Breast epithelium (tissue), 4 donors: Measurements from ENCODE around the gene CELF5. TPM values are rescaled to one million over a fixed set of nuclear protein-coding genes. Genes with fewer than 3 reads are reported as not detected.

Experiments
- DNase-seq, 2 donors: peaks; one replicate each; pipeline ENCODE4 v3.0.0-alpha.2; 2019; ENCODE audit warnings: low spot score in 2 of 2
- H3K27ac ChIP-seq, 2 donors: fragments of 200-600 bp; sonication (generic) in 1 of 2; one replicate each; pipeline ENCODE4 v1.5.1; 2016 to 2019; ENCODE audit warnings: mild to moderate bottlenecking in 1 of 2
- H3K27me3 ChIP-seq, 2 donors: fragments of 200-600 bp; sonication (generic) in 1 of 2; one replicate each; pipeline versions ENCODE4 v1.5.1 to v1.6.0; 2017 to 2019; ENCODE audit warnings: control low read depth in 1 of 2, mild to moderate bottlenecking in 1 of 2
- H3K36me3 ChIP-seq: fragments of 200-600 bp; one replicate; pipeline ENCODE4 v1.5.1; 2019
- H3K4me1 ChIP-seq, 2 donors: fragments of 200-600 bp; sonication (generic); one replicate each; pipeline ENCODE4 v1.5.1; 2016 to 2019; ENCODE audit warnings: control low read depth in 1 of 2
- H3K4me3 ChIP-seq, 3 donors: fragments of 200-600 bp; sonication (generic); 1 replicate in 2 of 3; 2 replicates in 1 of 3; pipeline ENCODE4 v1.5.1; 2016 to 2019; ENCODE audit warnings: mild to moderate bottlenecking in 3 of 3, moderate library complexity in 2 of 3
- H3K9me3 ChIP-seq, 2 donors: fragments of 200-600 bp; sonication (generic) in 1 of 2; one replicate each; pipeline ENCODE4 v1.5.1; 2016 to 2019; ENCODE audit warnings: control low read depth in 1 of 2
- CTCF ChIP-seq, 3 donors: fragments of 450-650 bp; IDR thresholded peaks; one replicate each; pipeline ENCODE4 v1.5.1; 2016 to 2017; ENCODE audit warnings: antibody characterized with exemption in 3 of 3, mild to moderate bottlenecking in 3 of 3, moderate library complexity in 3 of 3
- POLR2A ChIP-seq: fragments of 450-650 bp; IDR thresholded peaks from one replicate; pipeline ENCODE4 v1.6.1; 2016; ENCODE audit warnings: antibody characterized with exemption, mild to moderate bottlenecking, moderate library complexity
- POLR2AphosphoS5 ChIP-seq, 3 donors: sonication (generic); formaldehyde crosslinking; IDR thresholded peaks; one replicate each; pipeline ENCODE4 v1.6.1; 2017; ENCODE audit warnings: antibody characterized with exemption in 3 of 3
- intact Hi-C: fragments of 100-400 bp; cut with DNase I; formaldehyde crosslinking; loops from one replicate; pipeline ENCODE4 v1.15.1; 2023; ENCODE audit warnings: low total_unique reads
- total RNA-seq, 3 donors: library from RNA; depleted of rRNA; stranded (reverse); fragments of >200 nt; gene quantifications; one replicate each; pipeline ENCODE4 v1.1.0, GENCODE V29; 2016

The CELF5 gene
- total RNA-seq, 3 donors from 2014 or later: 0.33 to 0.59 TPM; not detected in 1

DNA sequence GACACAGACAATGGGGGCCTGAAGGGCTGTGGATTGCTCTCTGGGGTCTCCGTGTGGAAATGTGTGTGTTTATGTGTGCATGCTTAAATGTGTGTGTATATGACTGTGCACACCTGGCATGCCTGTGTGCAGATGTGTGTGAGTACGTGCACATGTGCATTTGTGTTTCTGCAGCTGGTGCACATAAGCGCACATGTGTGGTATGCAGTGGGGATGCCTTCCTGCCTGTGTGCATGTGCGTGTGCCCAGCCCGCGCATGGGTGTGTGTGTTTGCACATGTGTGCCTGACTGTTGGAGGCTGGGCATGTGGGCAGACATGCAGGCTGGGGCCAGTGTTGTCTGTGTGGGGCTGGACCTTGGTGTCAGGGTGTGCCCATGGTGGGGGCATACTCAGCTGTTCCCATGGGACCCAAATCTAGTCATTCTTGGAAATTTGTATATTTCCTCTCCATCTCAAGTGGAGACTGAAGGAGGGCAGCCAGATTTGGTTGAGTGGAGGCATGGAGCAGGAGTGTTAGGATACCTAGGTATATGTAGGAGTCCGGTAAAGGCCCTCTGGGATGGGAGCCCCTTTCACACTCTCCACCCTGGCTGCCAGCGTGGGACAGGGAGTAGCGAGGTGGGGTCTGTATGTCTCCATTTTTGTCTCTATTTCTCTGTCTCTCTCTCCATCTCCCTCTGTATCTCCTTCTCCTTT, 49.9 kb downstream of the CELF5 start:
- Histone ChIP-seq H3K9me3 (peaks cover 6 to 8% of the 10 kb centered on the region in 2 donors), H3K27me3 (peaks cover 5 to 16% of the 10 kb centered on the region in 2 donors), H3K4me1 (no peaks in the 10 kb centered on the region), H3K36me3 (no peaks in the 10 kb centered on the region), H3K27ac (no peak overlapping the region), H3K4me3 (no peak overlapping the region)
- no peak for DNase-seq
- intact Hi-C loops: no loop called here
- TF ChIP-seq CTCF (IDR thresholded peaks at IDR 0.05) (no peak), POLR2AphosphoS5 (IDR thresholded peaks at IDR 0.05) (no peak), POLR2A (no peak)

- no peak for DNase-seq
- intact Hi-C loops: loop anchor here (5.0 kb wide), 1 partner anchor 458 kb away; the partner anchor contains the start of gene ZNF554
- H3K27me3 ChIP-seq: peaks cover 5 to 13% of the 10 kb centered on the region in 2 donors
- H3K9me3 ChIP-seq: peaks cover 6 to 8% of the 10 kb centered on the region in 2 donors
- H3K36me3 ChIP-seq: no peaks in the 10 kb centered on the region
- H3K4me1 ChIP-seq: no peaks in the 10 kb centered on the region
- H3K4me3 ChIP-seq: peak overlapping the region in 2 of 3 donors; percentile 53 to 67
- no peak overlapping the region for H3K27ac ChIP-seq
- TF ChIP-seq POLR2AphosphoS5 (IDR thresholded peaks at IDR 0.05) (no peak), POLR2A (no peak), CTCF (IDR thresholded peaks at IDR 0.05) (no peak)
These were observed 50.6 kb downstream of the CELF5 start for GRCh38 chr19:3274942-3275582.

DNA sequence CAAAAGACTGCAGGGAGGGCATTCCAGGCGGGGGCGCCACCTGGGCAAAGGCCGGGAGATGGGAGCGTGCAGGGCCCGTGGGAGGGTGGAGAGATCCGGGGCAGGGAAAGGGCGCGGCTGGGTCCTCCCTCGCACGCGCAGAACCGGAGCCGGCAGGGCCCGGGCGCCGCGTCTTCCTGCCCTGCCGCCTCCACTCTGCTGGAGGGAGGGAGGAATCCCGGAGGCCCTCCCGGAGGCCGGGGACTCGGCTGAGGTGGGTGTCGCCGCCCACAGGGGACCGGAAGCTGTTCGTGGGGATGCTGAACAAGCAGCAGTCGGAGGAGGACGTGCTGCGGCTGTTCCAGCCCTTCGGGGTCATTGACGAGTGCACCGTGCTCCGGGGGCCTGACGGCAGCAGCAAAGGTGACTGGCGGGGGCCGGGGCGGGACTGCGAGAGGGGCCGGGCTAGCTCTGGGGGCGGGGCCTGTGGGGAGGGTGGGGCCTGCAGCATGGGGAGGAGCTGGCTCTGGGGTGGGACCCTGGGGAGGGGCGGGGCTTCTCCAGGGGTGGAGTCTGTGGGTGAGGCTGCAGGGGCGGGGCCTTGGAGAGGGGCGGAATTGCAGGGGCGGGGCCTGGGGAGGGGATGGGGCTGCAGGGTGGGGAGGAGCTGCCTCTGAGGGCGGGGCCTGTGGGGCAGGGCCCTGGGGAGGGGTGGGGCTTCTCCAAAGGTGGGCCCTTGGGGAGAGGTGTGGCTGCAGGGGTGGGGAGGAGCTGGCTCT, 51.3 kb downstream of the CELF5 start:
- Histone ChIP-seq H3K27me3 (peaks cover 5 to 10% of the 10 kb centered on the region in 2 donors), H3K36me3 (no peaks in the 10 kb centered on the region), H3K4me3 (peak overlapping the region in 2 of 3 donors; percentile 53 to 67), H3K9me3 (peaks cover 6 to 8% of the 10 kb centered on the region in 2 donors), H3K27ac (no peak overlapping the region), H3K4me1 (no peaks in the 10 kb centered on the region)
- intact Hi-C loops: loop anchor here (5.0 kb wide), 1 partner anchor 458 kb away; the partner anchor contains the start of gene ZNF554
- DNase-seq: peak; percentile 75 to 77
- TF ChIP-seq CTCF (IDR thresholded peaks at IDR 0.05): no peak
- TF ChIP-seq POLR2AphosphoS5 (IDR thresholded peaks at IDR 0.05): no peak
- no peak for TF ChIP-seq POLR2A

DNA sequence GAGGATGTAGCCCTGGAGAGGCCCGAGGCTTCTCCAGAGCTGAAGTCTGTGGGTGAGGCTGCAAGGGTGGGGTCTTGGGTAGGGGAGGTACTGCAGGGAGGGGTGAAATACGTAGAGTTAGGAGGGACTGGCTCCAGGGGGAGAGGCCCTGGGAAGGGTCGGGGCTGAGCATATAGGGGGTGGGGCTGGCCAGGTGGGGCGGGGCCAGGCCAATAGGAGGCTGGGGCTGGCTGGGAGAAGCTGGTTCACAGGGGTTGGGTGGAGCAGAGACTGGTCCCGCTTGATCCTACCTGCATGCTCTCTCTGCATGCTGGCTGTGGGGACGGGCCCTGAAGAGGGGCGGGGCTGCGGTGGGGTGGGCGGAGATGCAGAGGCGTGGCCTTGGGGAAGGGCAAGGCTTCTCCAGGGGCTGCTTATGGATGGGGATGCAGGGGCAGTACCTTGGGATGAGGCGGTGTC, 51.9 kb downstream of the CELF5 start:
- peak overlapping the region in 2 of 3 donors; percentile 53 to 67 for H3K4me3 ChIP-seq
- peaks cover 4 to 5% of the 10 kb centered on the region in 2 donors for H3K27me3 ChIP-seq
- H3K36me3 ChIP-seq: no peaks in the 10 kb centered on the region
- TF ChIP-seq CTCF (IDR thresholded peaks at IDR 0.05) (no peak), POLR2A (no peak), POLR2AphosphoS5 (IDR thresholded peaks at IDR 0.05) (no peak)
- intact Hi-C loops: loop anchor here (5.0 kb wide), 1 partner anchor 459 kb away; the partner anchor contains the start of gene ZNF554
- no peak overlapping the region for H3K27ac ChIP-seq
- H3K4me1 ChIP-seq: no peaks in the 10 kb centered on the region
- peak in 1 of 2 donors; percentile 56 for DNase-seq
- peaks cover 6 to 8% of the 10 kb centered on the region in 2 donors for H3K9me3 ChIP-seq
